ENCODE data around the gene NRCAM. TPM values are rescaled to one million over a fixed set of nuclear protein-coding genes. Genes with fewer than 3 reads are reported as not detected.
"Not testable (repeated sequence)": the region's sequence is repeated elsewhere in the genome, so short reads cannot be mapped to it uniquely, and the experiment has no call there.

NRCAM gene
- total RNA-seq, 1 experiment from 2014 or later = not detected

DNA sequence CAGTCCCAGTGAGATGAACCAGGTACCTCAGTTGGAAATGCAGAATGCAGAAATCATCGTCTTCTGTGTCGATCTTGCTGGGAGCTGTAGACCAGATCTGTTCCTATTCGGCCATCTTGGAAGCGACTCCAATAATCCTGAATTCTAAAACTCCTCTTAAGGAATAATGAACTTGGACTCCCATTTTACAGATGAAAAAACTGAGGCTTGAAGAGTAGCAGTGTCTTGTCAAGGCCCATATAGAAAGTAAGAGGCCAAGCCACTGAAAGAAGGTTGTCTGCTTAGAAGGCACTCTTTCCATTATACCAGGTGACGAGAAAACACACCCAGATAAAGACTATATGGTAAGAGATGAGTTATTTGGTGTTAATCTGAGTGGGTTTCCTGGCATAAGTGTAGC is 177.5 kb downstream of the NRCAM start:
- Histone ChIP-seq H3K9me3 (ENCODE audit: low read length) (no peaks in the 10 kb centered on the region), H3K27me3 (ENCODE audit: low read length) (no peaks in the 10 kb centered on the region), H3K9me2 (replicated peaks; ENCODE audit: insufficient read depth, low read length) (no peaks in the 10 kb centered on the region), H3K27ac (ENCODE audit: low read length) (no peak overlapping the region), H3K4me2 (ENCODE audit: low read depth, low read length, poor library complexity, severe bottlenecking) (no peak overlapping the region), H2AFZ (ENCODE audit: low read length) (no peak overlapping the region), H3K36me3 (ENCODE audit: insufficient read depth, low read length) (no peaks in the 10 kb centered on the region), H3K79me2 (ENCODE audit: low read length) (no peaks in the 10 kb centered on the region), H4K20me1 (ENCODE audit: insufficient read depth, low read depth, low read length) (no peaks in the 10 kb centered on the region), H3K4me3 (ENCODE audit: low read length) (no peak overlapping the region), H3K9ac (ENCODE audit: low read length) (no peak overlapping the region), H3K4me1 (ENCODE audit: low read length) (no peaks in the 10 kb centered on the region)
- DNase-seq = no peak

DNA sequence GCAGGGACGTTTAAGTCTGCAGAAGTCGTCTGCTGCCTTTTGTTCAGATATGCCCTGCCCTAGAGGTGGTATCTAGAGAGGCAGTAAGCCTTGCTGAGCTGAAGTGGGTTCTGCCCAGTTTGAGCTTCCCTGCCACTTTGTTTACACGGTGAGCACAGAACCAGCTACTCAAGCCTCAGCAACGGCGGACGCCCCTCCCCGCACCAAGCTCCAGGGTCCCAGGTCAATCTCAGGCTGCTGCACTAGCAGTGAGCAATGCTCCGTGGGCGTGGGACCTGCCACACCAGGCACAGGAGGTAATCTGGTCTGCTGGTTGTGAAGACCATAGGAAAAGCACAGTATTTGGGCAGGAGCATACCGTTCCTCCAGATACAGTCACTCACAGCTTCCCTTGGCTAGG is 178.0 kb downstream of the NRCAM start:
- no peaks in the 10 kb centered on the region for H3K79me2 ChIP-seq (ENCODE audit: low read length)
- DNase-seq = no peak
- no peak overlapping the region for H2AFZ ChIP-seq (ENCODE audit: low read length)
- no peaks in the 10 kb centered on the region for H3K27me3 ChIP-seq (ENCODE audit: low read length)
- no peaks in the 10 kb centered on the region for H3K4me1 ChIP-seq (ENCODE audit: low read length)
- H3K4me2 ChIP-seq (ENCODE audit: low read depth, low read length, poor library complexity, severe bottlenecking) = no peak overlapping the region
- no peak overlapping the region for H3K27ac ChIP-seq (ENCODE audit: low read length)
- no peak overlapping the region for H3K4me3 ChIP-seq (ENCODE audit: low read length)
- H3K9ac ChIP-seq (ENCODE audit: low read length) = no peak overlapping the region
- H3K9me2 ChIP-seq (replicated peaks; ENCODE audit: insufficient read depth, low read length) = no peaks in the 10 kb centered on the region
- H3K9me3 ChIP-seq (ENCODE audit: low read length) = no peaks in the 10 kb centered on the region
- H3K36me3 ChIP-seq (ENCODE audit: insufficient read depth, low read length) = no peaks in the 10 kb centered on the region
- no peaks in the 10 kb centered on the region for H4K20me1 ChIP-seq (ENCODE audit: insufficient read depth, low read depth, low read length)

DNA sequence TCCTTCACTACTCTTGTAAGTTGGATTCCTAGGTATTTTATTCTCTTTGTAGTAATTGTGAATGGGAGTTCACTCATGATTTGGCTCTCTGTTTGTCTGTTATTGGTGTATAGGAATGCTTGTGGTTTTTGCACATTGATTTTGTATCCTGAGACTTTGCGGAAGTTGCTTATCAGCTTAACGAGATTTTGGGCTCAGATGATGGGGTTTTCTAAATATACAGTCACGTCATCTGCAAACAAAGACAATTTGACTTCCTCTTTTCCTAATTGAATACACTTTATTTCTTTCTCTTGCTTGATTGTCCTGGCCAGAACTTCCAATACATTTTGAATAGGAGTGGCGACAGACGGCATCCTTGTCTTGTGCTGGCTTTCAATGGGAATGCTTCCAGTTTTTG is 181.8 kb downstream of the NRCAM start:
- H3K27ac ChIP-seq (ENCODE audit: low read length); H3K9ac ChIP-seq (ENCODE audit: low read length); H3K79me2 ChIP-seq (ENCODE audit: low read length); H2AFZ ChIP-seq (ENCODE audit: low read length); H3K27me3 ChIP-seq (ENCODE audit: low read length); DNase-seq; H3K4me3 ChIP-seq (ENCODE audit: low read length); H4K20me1 ChIP-seq (ENCODE audit: insufficient read depth, low read depth, low read length); H3K36me3 ChIP-seq (ENCODE audit: insufficient read depth, low read length); H3K9me2 ChIP-seq (replicated peaks; ENCODE audit: insufficient read depth, low read length); H3K4me2 ChIP-seq (ENCODE audit: low read depth, low read length, poor library complexity, severe bottlenecking); H3K9me3 ChIP-seq (ENCODE audit: low read length); H3K4me1 ChIP-seq (ENCODE audit: low read length): not testable (repeated sequence)

DNA sequence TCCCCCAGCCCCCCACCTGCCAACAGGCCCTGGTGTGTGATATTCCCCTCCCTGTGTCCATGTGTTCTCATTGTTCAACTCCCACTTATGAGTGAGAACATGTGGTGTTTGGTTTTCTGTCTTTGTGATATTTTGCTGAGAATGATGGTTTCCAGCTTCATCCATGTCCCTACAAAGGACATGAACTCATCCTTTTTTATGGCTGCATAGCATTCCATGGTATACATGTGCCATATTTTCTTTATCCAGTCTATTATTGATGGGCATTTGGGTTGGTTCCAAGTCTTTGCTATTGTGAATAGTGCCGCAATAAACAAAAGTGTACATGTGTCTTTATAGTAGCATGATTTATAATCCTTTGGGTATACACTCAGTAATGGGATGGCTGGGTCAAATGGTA is 183.3 kb downstream of the NRCAM start:
- not testable (repeated sequence) for H3K4me2 ChIP-seq (ENCODE audit: low read depth, low read length, poor library complexity, severe bottlenecking); DNase-seq; H3K27me3 ChIP-seq (ENCODE audit: low read length); H3K27ac ChIP-seq (ENCODE audit: low read length); H3K9me3 ChIP-seq (ENCODE audit: low read length); H4K20me1 ChIP-seq (ENCODE audit: insufficient read depth, low read depth, low read length); H3K9ac ChIP-seq (ENCODE audit: low read length); H3K4me3 ChIP-seq (ENCODE audit: low read length); H2AFZ ChIP-seq (ENCODE audit: low read length); H3K4me1 ChIP-seq (ENCODE audit: low read length); H3K79me2 ChIP-seq (ENCODE audit: low read length); H3K36me3 ChIP-seq (ENCODE audit: insufficient read depth, low read length); H3K9me2 ChIP-seq (replicated peaks; ENCODE audit: insufficient read depth, low read length)

DNA sequence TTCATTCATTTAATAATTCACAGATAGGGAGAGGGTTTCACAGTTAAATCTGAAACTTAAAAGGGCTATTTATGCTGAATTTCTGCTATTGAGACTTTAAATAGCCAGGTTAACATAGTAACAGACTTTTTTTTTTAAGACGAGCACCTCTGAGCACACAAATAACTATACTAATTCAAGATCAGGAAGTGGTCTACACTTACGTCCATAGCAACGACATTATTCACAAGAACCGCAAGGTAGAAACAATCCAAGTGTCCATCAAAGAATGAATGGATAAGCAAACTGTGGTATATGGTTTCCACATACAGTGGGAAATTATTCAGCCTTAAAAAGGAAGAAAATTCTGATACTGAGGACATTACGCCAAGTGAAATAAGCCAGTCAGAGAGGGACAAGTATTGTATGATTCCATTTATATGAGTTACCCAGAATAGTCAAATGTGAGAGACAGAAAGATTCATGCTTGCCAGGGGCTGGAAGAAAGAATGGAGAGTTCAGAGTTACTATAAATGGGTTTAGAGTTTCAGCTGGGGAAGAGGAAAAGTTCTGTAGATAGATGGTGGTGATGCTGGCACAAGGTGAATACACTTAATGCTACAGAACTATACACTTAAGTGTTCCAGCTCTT is 185.7 kb downstream of the NRCAM start:
- H3K4me1 ChIP-seq (ENCODE audit: low read length) = no peaks in the 10 kb centered on the region; the same call in 1 of the 2 replicates
- H3K36me3 ChIP-seq (ENCODE audit: insufficient read depth, low read length) = no peaks in the 10 kb centered on the region
- H2AFZ ChIP-seq (ENCODE audit: low read length) = no peak overlapping the region
- H3K9ac ChIP-seq (ENCODE audit: low read length) = no peak overlapping the region
- no peaks in the 10 kb centered on the region for H3K79me2 ChIP-seq (ENCODE audit: low read length)
- no peaks in the 10 kb centered on the region for H4K20me1 ChIP-seq (ENCODE audit: insufficient read depth, low read depth, low read length)
- no peak for DNase-seq
- no peak overlapping the region for H3K4me3 ChIP-seq (ENCODE audit: low read length)
- no peak overlapping the region for H3K4me2 ChIP-seq (ENCODE audit: low read depth, low read length, poor library complexity, severe bottlenecking)
- no peaks in the 10 kb centered on the region for H3K27me3 ChIP-seq (ENCODE audit: low read length)
- no peaks in the 10 kb centered on the region for H3K9me2 ChIP-seq (replicated peaks; ENCODE audit: insufficient read depth, low read length)
- H3K27ac ChIP-seq (ENCODE audit: low read length) = no peak overlapping the region
- no peaks in the 10 kb centered on the region for H3K9me3 ChIP-seq (ENCODE audit: low read length)

DNA sequence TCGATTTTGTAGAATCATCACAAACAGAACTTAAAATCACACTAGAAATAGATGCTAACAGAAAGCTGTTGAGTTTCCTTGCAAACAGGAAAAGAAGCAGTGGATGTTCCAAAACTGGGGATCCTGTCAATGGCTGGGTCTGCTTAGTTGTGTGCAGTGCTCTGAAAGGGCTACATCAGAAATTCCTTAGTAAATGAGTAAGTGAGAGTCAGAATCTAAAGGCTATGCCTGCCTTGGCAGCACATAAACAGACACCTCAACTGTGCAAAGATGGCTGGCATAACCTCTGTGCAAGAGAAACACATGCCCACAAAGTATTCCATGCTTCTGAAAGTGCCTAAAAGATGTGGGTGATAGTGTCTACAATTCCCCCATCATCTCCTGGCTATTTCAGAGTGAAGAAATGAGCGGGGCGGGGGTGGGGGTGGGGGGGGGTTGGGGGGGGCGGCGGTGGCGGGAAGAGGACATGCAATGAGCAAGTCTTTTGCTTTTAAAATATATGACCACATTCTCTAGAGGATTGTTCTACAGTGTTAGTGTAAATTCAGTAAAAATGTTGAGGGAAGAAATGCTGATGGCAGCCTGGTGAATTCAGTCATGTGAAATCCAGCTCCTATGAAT is 187.9 kb downstream of the NRCAM start:
- no peak overlapping the region for H3K27ac ChIP-seq (ENCODE audit: low read length)
- no peaks in the 10 kb centered on the region for H3K36me3 ChIP-seq (ENCODE audit: insufficient read depth, low read length)
- H3K4me3 ChIP-seq (ENCODE audit: low read length) = no peak overlapping the region
- H3K4me1 ChIP-seq (ENCODE audit: low read length) = no peaks in the 10 kb centered on the region; the same call in 1 of the 2 replicates
- H3K9me2 ChIP-seq (replicated peaks; ENCODE audit: insufficient read depth, low read length) = no peaks in the 10 kb centered on the region
- H3K9me3 ChIP-seq (ENCODE audit: low read length) = no peaks in the 10 kb centered on the region
- H2AFZ ChIP-seq (ENCODE audit: low read length) = no peak overlapping the region
- no peaks in the 10 kb centered on the region for H4K20me1 ChIP-seq (ENCODE audit: insufficient read depth, low read depth, low read length)
- no peak overlapping the region for H3K9ac ChIP-seq (ENCODE audit: low read length)
- no peak overlapping the region for H3K4me2 ChIP-seq (ENCODE audit: low read depth, low read length, poor library complexity, severe bottlenecking)
- H3K79me2 ChIP-seq (ENCODE audit: low read length) = no peaks in the 10 kb centered on the region
- no peaks in the 10 kb centered on the region for H3K27me3 ChIP-seq (ENCODE audit: low read length)
- DNase-seq = no peak

DNA sequence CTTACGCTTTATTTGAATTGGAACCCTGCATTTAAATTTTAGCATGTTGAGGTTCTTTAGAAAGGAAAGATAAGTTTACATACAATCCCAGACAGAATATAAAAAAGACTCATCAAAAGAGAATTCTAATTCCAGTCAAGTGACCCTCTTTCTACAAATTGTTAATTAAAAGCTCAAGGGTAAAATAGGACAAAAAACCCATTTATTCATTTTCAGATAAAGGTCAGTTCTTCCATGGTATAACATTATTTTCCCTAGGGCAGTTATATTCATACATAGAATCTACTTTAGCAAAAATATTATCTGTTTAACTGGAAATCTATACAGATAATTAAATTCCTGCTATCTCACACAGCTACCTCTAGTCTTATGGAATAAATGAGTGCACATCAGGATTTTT is 188.6 kb downstream of the NRCAM start:
- no peak overlapping the region for H3K9ac ChIP-seq (ENCODE audit: low read length)
- no peaks in the 10 kb centered on the region for H4K20me1 ChIP-seq (ENCODE audit: insufficient read depth, low read depth, low read length)
- no peak overlapping the region for H3K4me3 ChIP-seq (ENCODE audit: low read length)
- H3K27me3 ChIP-seq (ENCODE audit: low read length) = no peaks in the 10 kb centered on the region
- DNase-seq = no peak
- H3K79me2 ChIP-seq (ENCODE audit: low read length) = no peaks in the 10 kb centered on the region
- no peak overlapping the region for H3K4me2 ChIP-seq (ENCODE audit: low read depth, low read length, poor library complexity, severe bottlenecking)
- no peaks in the 10 kb centered on the region for H3K36me3 ChIP-seq (ENCODE audit: insufficient read depth, low read length)
- H3K4me1 ChIP-seq (ENCODE audit: low read length) = no peaks in the 10 kb centered on the region; the same call in 1 of the 2 replicates
- H3K9me3 ChIP-seq (ENCODE audit: low read length) = no peaks in the 10 kb centered on the region
- H3K27ac ChIP-seq (ENCODE audit: low read length) = no peak overlapping the region
- no peak overlapping the region for H2AFZ ChIP-seq (ENCODE audit: low read length)
- no peaks in the 10 kb centered on the region for H3K9me2 ChIP-seq (replicated peaks; ENCODE audit: insufficient read depth, low read length)

DNA sequence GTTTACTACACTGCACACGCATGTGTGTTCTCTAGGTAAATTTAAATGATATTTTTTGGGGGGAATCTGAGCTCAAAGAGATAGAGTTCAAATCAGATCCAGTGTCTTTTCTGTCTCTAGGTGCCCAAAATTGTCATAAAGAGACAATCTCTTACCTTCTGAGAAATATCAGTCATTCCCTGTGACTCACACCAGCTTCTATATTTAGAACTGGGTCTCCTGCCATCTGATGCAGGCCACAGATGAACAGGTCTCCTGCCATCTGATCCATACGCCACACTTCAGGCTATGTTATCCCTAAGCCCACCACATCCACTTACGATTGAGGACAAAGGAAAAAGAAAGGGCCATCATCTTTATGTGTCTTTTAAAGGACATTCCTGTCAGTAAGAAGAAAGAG is 189.7 kb downstream of the NRCAM start:
- H3K36me3 ChIP-seq (ENCODE audit: insufficient read depth, low read length) = no peaks in the 10 kb centered on the region
- no peak for DNase-seq
- H3K9me3 ChIP-seq (ENCODE audit: low read length) = no peaks in the 10 kb centered on the region
- no peaks in the 10 kb centered on the region for H3K27me3 ChIP-seq (ENCODE audit: low read length)
- no peaks in the 10 kb centered on the region for H3K79me2 ChIP-seq (ENCODE audit: low read length)
- H3K4me2 ChIP-seq (ENCODE audit: low read depth, low read length, poor library complexity, severe bottlenecking) = no peak overlapping the region
- no peak overlapping the region for H3K4me3 ChIP-seq (ENCODE audit: low read length)
- no peaks in the 10 kb centered on the region; the same call in 1 of the 2 replicates for H3K4me1 ChIP-seq (ENCODE audit: low read length)
- no peak overlapping the region for H3K9ac ChIP-seq (ENCODE audit: low read length)
- no peak overlapping the region for H2AFZ ChIP-seq (ENCODE audit: low read length)
- H3K27ac ChIP-seq (ENCODE audit: low read length) = no peak overlapping the region
- no peaks in the 10 kb centered on the region for H3K9me2 ChIP-seq (replicated peaks; ENCODE audit: insufficient read depth, low read length)
- no peaks in the 10 kb centered on the region for H4K20me1 ChIP-seq (ENCODE audit: insufficient read depth, low read depth, low read length)
